HG02885 (cell line): ENCODE measurements around the gene RPS27L.
"Not testable (repeated sequence)": the region's sequence is repeated elsewhere in the genome, so short reads cannot be mapped to it uniquely, and the experiment has no call there.

ENCODE experiments used
- ATAC-seq: cut with Tn5 transposase; IDR thresholded peaks from one replicate; pipeline ENCODE4 v1.9.1; 2021; ENCODE audit warnings: mild to moderate bottlenecking; ENCODE audit not compliant: unreplicated experiment, poor library complexity

RPS27L gene

GRCh38 chr15:63104727-63105126, 52.5 kb downstream of the RPS27L start:
- ATAC-seq = no peak

DNA sequence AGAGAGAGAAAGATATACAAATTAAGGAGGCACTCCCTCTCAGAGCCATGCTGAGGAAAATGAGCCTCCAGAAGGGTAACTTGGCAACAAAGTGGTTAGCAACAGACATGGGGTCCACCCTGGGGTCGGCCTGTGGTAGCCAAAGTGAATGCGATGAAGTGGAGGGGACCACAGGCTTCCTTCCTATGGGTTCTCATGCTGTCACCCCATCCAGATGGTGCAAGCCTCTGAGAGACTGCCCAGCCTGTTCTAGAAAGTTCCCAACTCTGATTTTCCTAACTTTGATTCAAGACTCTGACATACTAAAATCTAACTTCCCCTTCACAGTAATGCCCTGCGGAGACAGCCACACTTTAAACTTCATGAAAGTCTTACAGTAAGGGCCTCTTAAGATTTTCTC, 53.9 kb downstream of the RPS27L start:
- no peak for ATAC-seq

DNA sequence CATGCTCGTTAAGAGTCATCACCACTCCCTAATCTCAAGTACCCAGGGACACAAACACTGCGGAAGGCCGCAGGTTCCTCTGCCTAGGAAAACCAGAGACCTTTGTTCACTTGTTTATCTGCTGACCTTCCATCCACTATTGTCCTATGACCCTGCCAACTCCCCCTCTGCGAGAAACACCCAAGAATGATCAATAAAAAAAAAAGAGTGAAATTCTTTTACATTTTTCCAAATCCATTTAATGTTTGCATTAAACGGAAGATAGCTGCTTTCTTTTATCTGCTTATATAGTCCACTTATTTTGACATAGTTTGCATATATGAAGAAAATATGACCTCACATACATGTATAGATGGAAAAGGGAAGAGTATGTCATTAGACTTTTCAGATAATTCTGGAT, 57.7 kb downstream of the RPS27L start:
- ATAC-seq = not testable (repeated sequence)

DNA sequence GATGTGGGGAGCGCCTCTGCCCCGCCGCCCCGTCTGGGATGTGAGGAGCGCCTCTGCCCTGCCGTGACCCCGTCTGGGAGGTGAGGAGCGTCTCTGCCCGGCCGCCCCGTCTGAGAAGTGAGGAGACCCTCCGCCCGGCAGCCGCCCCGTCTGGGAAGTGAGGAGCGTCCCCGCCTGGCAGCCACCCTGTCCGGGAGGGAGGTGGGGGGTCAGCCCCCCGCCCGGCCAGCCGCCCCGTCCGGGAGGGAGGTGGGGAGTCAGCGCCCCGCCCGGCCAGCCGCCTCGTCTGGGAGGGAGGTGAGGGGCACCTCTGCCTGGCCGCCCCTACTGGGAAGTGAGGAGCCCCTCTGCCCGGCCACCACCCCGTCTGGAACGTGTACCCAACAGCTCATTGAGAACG, 58.4 kb downstream of the RPS27L start:
- not testable (repeated sequence) for ATAC-seq
